ENCODE data around the gene SH3RF2.

The SH3RF2 gene

DNA sequence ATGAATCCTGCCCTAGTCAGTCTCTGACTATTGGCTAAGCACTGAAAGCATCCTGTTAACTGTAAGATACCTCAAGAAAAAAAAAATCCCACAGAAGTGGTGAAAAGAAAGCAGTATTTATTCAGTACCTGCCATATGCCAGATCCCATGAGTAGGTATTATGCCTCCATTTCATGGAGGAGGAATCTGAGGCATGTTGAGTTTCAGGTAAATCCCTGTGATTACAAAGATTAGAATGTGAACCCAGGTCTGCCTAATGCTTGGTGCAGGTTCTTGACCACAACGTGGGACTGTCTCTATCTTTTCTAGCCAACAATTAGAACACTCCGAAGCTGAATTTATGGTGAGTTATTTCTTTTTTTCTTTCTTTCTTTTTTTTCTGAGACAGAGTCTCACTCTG lies 30.9 kb downstream of the SH3RF2 start:
- no peak for DNase-seq
- Histone ChIP-seq H3K36me3 (no peaks in the 10 kb centered on the region), H3K27ac (no peak overlapping the region), H3K9me3 (no peaks in the 10 kb centered on the region), H3K4me1 (no peaks in the 10 kb centered on the region), H3K27me3 (no peaks in the 10 kb centered on the region), H3K4me3 (no peak overlapping the region)
- TF ChIP-seq, protein P1, sequence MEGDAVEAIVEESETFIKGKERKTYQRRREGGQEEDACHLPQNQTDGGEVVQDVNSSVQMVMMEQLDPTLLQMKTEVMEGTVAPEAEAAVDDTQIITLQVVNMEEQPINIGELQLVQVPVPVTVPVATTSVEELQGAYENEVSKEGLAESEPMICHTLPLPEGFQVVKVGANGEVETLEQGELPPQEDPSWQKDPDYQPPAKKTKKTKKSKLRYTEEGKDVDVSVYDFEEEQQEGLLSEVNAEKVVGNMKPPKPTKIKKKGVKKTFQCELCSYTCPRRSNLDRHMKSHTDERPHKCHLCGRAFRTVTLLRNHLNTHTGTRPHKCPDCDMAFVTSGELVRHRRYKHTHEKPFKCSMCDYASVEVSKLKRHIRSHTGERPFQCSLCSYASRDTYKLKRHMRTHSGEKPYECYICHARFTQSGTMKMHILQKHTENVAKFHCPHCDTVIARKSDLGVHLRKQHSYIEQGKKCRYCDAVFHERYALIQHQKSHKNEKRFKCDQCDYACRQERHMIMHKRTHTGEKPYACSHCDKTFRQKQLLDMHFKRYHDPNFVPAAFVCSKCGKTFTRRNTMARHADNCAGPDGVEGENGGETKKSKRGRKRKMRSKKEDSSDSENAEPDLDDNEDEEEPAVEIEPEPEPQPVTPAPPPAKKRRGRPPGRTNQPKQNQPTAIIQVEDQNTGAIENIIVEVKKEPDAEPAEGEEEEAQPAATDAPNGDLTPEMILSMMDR (IDR thresholded peaks at IDR 0.05): no peak
- intact Hi-C loops (cut with DNase I; ENCODE audit: low total_unique reads): no loop called here

DNA sequence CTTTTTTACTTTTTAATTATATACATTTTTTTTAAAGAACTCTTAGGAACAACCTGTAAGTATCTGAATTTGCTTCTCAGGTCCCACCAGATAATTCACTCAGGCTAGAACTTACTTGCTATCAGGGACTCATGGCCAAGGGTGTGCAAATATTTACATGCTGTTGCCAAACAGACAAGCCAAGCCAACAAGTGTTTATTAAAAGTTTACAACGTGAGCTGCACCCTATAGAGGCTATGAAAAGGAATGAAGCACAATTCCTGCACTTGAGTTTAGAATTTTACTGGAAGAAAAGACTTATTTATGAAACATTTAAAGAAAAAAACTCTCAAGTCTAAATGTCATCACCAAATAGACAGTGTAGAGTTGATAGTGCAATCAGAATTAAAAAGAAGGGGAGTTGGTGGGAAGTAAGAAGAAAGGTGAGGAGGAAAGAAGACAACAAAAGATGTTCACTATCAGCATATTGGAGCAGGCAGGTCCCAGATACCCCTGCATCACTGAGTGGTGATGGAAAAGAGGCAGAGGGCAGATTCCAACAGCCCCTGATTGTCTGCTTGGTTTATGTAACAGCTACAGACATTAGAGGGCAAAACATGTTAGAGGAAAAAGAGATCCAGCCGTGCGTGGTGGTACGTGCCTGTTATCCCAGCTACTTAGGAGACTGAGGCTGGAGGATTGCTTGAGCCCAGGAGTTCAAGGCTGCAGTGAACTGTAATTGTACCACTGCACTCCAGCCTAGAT lies 32.8 kb downstream of the SH3RF2 start:
- H3K4me1 ChIP-seq: peaks cover 0 to 10% (median 1%) of the 10 kb centered on the region in 4 donors
- H3K36me3 ChIP-seq: no peaks in the 10 kb centered on the region
- H3K9me3 ChIP-seq: no peaks in the 10 kb centered on the region
- TF ChIP-seq, protein P1 (IDR thresholded peaks at IDR 0.05): no peak
- DNase-seq: no peak
- H3K27ac ChIP-seq: no peak overlapping the region
- intact Hi-C loops (cut with DNase I; ENCODE audit: low total_unique reads): no loop called here
- H3K4me3 ChIP-seq: no peak overlapping the region
- no peaks in the 10 kb centered on the region for H3K27me3 ChIP-seq

- no peak overlapping the region for H3K4me3 ChIP-seq
- TF ChIP-seq, protein P1 (IDR thresholded peaks at IDR 0.05): no peak
- H3K27ac ChIP-seq: no peak overlapping the region
- no peak for DNase-seq
- intact Hi-C loops (cut with DNase I; ENCODE audit: low total_unique reads): no loop called here
- no peaks in the 10 kb centered on the region for H3K36me3 ChIP-seq
- H3K9me3 ChIP-seq: no peaks in the 10 kb centered on the region
- no peaks in the 10 kb centered on the region for H3K27me3 ChIP-seq
- H3K4me1 ChIP-seq: peaks cover 0 to 16% (median 6%) of the 10 kb centered on the region in 4 donors
These were observed 33.3 kb downstream of the SH3RF2 start for GRCh38 chr5:145969714-145970092.

- H3K9me3 ChIP-seq: no peaks in the 10 kb centered on the region
- H3K4me1 ChIP-seq: peaks cover 0 to 30% (median 19%) of the 10 kb centered on the region in 4 donors
- no peak overlapping the region for H3K27ac ChIP-seq
- no peak overlapping the region for H3K4me3 ChIP-seq
- no peak for DNase-seq
- no peaks in the 10 kb centered on the region for H3K27me3 ChIP-seq
- TF ChIP-seq, protein P1 (IDR thresholded peaks at IDR 0.05): no peak
- intact Hi-C loops (cut with DNase I; ENCODE audit: low total_unique reads): no loop called here
- H3K36me3 ChIP-seq: no peaks in the 10 kb centered on the region
These were observed 34.7 kb downstream of the SH3RF2 start for GRCh38 chr5:145971108-145971507.

GRCh38 chr5:145971701-145972100 lies 35.3 kb downstream of the SH3RF2 start:
- no peaks in the 10 kb centered on the region for H3K36me3 ChIP-seq
- no peak for DNase-seq
- TF ChIP-seq, protein P1 (IDR thresholded peaks at IDR 0.05): no peak
- H3K4me3 ChIP-seq: no peak overlapping the region
- no peaks in the 10 kb centered on the region for H3K27me3 ChIP-seq
- intact Hi-C loops (cut with DNase I; ENCODE audit: low total_unique reads): no loop called here
- peaks cover 0 to 36% (median 24%) of the 10 kb centered on the region in 4 donors for H3K4me1 ChIP-seq
- no peak overlapping the region for H3K27ac ChIP-seq
- no peaks in the 10 kb centered on the region for H3K9me3 ChIP-seq
